ENCODE results near the gene SORBS2. TPM values are rescaled to one million over a fixed set of nuclear protein-coding genes. Genes with fewer than 3 reads are reported as not detected.
A peak's percentile ranks its signal among the peaks of the same experiment; 100 is the strongest.

Gene SORBS2
- total RNA-seq, 1 donor, result under 0.01 TPM

DNA sequence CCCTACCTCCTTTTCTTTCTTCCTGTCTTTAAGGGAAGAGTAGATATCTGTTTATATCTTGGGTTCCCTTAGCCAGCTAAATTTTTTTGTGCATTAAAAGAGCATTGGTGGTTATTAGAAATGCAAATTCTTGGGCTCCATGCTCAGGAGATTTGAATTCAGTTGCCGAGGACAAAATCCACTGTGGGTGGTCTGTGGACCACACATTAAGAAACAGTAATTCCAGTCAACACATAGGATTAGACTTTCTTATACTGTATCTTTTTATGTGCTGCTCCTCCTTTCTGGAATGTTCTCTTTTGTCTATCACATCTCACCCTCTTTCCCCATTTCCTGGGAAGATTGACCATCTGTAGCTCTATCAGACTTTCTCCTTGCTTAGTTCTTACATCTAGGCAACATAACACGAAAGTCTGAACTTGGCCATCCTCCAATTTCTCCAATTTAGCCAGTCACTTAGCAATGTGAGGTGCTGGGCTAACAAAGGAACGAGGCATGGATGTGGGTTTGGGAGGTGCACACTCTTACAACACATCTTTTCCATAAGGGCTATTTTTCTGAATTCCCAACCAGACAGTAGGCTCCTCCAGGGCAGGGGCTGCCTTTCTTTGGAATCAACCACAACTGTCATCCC lies 271.4 kb downstream of the SORBS2 start:
- DNase-seq (ENCODE audit: low read depth in 2 of 3, low spot score in 2 of 3), result no peak

DNA sequence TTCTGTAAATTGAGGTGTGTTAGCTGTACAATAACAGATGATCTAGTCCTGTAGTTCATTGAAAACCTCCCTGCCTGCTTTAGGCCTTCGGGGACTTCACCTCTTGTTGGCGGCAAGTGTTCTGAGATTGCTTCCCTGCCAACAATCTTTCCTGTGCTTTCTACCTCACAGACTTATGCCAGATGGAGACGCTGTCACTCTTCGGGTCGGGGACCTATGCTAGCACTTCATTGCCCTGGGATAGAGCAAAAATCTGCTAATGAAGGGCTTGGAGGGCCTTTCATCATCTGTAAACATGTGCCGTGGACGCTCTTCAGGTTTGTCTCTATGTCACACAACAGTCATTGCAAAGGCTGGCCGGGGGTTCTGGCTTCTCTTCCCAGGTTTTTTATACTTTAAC lies 272.0 kb downstream of the SORBS2 start:
- no peak for DNase-seq (ENCODE audit: low read depth in 2 of 3, low spot score in 2 of 3)

- DNase-seq (ENCODE audit: low read depth in 2 of 3, low spot score in 2 of 3), result no peak
Observed at GRCh38 chr4:185538806-185539205, 273.2 kb downstream of the SORBS2 start.

- peak in 1 of 3 donors; percentile 12 for DNase-seq (ENCODE audit: low read depth in 2 of 3, low spot score in 2 of 3)
Observed at GRCh38 chr4:185536411-185536709, 275.6 kb downstream of the SORBS2 start.

- DNase-seq (ENCODE audit: low read depth in 2 of 3, low spot score in 2 of 3), result no peak
Observed at GRCh38 chr4:185535612-185536410, 276.2 kb downstream of the SORBS2 start.

Small RNA genes within 50 kb of the gene (small RNA-seq; reads per million reads assigned to genes)
- gene RF00019, result not detected

Data from hematopoietic multipotent progenitor cell (in vitro differentiated cells).